ENCODE results near the gene LBHD2. TPM values are rescaled to one million over a fixed set of nuclear protein-coding genes. Genes with fewer than 3 reads are reported as not detected.

The LBHD2 gene
- total and polyA plus RNA-seq, 2 of the 13 experiments (the other 11 are each of a cell fraction or from before 2014, with no cell fraction given): 0.67 to 1.00 TPM

DNA sequence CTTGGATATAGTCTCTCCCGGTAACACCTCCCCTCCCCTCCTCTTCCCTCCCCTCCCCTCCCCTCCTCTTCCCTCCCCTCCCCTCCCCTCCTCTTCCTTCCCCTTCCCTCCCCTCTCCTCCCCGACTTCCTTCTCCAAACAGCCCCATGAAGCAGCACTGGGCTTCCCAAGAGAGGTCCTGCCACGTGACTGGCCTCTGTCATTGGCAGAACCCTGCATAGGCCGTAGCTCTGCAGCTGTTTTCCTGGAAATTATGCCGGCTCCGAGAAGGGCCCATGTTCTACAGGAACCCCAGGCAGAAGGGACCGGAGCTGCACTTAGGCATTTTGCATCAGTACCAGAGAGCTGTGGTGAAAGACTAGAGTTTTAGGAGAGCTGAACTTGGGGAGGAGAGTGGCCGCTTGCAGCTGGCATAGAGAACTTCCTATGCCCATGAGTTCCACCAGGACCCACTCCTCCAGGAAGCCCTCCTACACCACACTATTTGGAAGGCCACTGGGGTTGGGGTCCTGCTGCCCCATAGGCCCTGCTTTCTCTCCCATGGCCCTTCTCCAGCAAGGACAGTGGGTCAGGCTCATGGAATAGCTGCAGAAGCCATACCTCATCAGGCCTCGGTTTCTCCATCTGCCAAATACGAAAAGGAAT, 34.1 kb downstream of the LBHD2 start (continued):
- peak; percentile 87 for TF ChIP-seq HNRNPK (IDR thresholded peaks at IDR 0.05; ENCODE audit: low read depth, low read length, poor library complexity, severe bottlenecking)
- no peak for TF ChIP-seq DR1 (CRISPR knock-in tag; IDR thresholded peaks at IDR 0.05)
- no peak for TF ChIP-seq ZSCAN21 (CRISPR knock-in tag; IDR thresholded peaks at IDR 0.05; ENCODE audit: borderline replicate concordance)
- TF ChIP-seq, protein P1, sequence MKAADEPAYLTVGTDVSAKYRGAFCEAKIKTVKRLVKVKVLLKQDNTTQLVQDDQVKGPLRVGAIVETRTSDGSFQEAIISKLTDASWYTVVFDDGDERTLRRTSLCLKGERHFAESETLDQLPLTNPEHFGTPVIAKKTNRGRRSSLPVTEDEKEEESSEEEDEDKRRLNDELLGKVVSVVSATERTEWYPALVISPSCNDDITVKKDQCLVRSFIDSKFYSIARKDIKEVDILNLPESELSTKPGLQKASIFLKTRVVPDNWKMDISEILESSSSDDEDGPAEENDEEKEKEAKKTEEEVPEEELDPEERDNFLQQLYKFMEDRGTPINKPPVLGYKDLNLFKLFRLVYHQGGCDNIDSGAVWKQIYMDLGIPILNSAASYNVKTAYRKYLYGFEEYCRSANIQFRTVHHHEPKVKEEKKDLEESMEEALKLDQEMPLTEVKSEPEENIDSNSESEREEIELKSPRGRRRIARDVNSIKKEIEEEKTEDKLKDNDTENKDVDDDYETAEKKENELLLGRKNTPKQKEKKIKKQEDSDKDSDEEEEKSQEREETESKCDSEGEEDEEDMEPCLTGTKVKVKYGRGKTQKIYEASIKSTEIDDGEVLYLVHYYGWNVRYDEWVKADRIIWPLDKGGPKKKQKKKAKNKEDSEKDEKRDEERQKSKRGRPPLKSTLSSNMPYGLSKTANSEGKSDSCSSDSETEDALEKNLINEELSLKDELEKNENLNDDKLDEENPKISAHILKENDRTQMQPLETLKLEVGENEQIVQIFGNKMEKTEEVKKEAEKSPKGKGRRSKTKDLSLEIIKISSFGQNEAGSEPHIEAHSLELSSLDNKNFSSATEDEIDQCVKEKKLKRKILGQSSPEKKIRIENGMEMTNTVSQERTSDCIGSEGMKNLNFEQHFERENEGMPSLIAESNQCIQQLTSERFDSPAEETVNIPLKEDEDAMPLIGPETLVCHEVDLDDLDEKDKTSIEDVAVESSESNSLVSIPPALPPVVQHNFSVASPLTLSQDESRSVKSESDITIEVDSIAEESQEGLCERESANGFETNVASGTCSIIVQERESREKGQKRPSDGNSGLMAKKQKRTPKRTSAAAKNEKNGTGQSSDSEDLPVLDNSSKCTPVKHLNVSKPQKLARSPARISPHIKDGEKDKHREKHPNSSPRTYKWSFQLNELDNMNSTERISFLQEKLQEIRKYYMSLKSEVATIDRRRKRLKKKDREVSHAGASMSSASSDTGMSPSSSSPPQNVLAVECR (CRISPR knock-in tag; IDR thresholded peaks at IDR 0.05; ENCODE audit: borderline replicate concordance): no peak
- TF ChIP-seq, protein P2, sequence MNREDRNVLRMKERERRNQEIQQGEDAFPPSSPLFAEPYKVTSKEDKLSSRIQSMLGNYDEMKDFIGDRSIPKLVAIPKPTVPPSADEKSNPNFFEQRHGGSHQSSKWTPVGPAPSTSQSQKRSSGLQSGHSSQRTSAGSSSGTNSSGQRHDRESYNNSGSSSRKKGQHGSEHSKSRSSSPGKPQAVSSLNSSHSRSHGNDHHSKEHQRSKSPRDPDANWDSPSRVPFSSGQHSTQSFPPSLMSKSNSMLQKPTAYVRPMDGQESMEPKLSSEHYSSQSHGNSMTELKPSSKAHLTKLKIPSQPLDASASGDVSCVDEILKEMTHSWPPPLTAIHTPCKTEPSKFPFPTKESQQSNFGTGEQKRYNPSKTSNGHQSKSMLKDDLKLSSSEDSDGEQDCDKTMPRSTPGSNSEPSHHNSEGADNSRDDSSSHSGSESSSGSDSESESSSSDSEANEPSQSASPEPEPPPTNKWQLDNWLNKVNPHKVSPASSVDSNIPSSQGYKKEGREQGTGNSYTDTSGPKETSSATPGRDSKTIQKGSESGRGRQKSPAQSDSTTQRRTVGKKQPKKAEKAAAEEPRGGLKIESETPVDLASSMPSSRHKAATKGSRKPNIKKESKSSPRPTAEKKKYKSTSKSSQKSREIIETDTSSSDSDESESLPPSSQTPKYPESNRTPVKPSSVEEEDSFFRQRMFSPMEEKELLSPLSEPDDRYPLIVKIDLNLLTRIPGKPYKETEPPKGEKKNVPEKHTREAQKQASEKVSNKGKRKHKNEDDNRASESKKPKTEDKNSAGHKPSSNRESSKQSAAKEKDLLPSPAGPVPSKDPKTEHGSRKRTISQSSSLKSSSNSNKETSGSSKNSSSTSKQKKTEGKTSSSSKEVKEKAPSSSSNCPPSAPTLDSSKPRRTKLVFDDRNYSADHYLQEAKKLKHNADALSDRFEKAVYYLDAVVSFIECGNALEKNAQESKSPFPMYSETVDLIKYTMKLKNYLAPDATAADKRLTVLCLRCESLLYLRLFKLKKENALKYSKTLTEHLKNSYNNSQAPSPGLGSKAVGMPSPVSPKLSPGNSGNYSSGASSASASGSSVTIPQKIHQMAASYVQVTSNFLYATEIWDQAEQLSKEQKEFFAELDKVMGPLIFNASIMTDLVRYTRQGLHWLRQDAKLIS (CRISPR knock-in tag; IDR thresholded peaks at IDR 0.05): no peak
- no peak for TF ChIP-seq TAF15 (IDR thresholded peaks at IDR 0.05; ENCODE audit: low read depth, low read length, poor library complexity, severe bottlenecking)
- no peak for TF ChIP-seq HMG20B (CRISPR knock-in tag; conservative IDR thresholded peaks at IDR 0.05)
- no peak for TF ChIP-seq ZNF567 (CRISPR knock-in tag; IDR thresholded peaks at IDR 0.05; ENCODE audit: borderline replicate concordance)
- TF ChIP-seq PHB2 (IDR thresholded peaks at IDR 0.05; ENCODE audit: partially characterized antibody): no peak
- peak; percentile 51 for TF ChIP-seq PCBP2 (optimal IDR thresholded peaks at IDR 0.05; ENCODE audit: low read depth, low read length, poor library complexity, severe bottlenecking)
- no peak for TF ChIP-seq ARNTL (CRISPR knock-in tag; IDR thresholded peaks at IDR 0.05)
- no peak for TF ChIP-seq NFKBIZ (CRISPR knock-in tag; IDR thresholded peaks at IDR 0.05)
- no peak for TF ChIP-seq RARG (CRISPR knock-in tag; IDR thresholded peaks at IDR 0.05; ENCODE audit: low read depth)
